H9 (cell line): ENCODE data around the gene FIGNL2. TPM values are rescaled to one million over a fixed set of nuclear protein-coding genes. Genes with fewer than 3 reads are reported as not detected.

Experiments used
- DNase-seq: peaks from one replicate; pipeline ENCODE4 v3.0.0-alpha.2; 2017
- H2AFZ ChIP-seq: one replicate; pipeline ENCODE4 v1.6.1; 2013; ENCODE audit warnings: mild to moderate bottlenecking, low read length, control low read depth, moderate library complexity
- H2AK5ac ChIP-seq: 2 replicates; pipeline ENCODE4 v1.6.1; 2013; ENCODE audit warnings: low read length, control low read depth, mixed read lengths; ENCODE audit not compliant: insufficient read length
- H2BK120ac ChIP-seq: one replicate; pipeline ENCODE4 v1.6.1; 2013; ENCODE audit warnings: low read depth, mild to moderate bottlenecking, low read length, control low read depth, inconsistent platforms; ENCODE audit not compliant: poor library complexity, severe bottlenecking
- H2BK12ac ChIP-seq: 2 replicates; pipeline ENCODE4 v1.6.1; 2013; ENCODE audit warnings: low read length, control low read depth, mixed read lengths, low read depth; ENCODE audit not compliant: insufficient read length
- H2BK15ac ChIP-seq: 2 replicates; pipeline ENCODE4 v1.6.1; 2013; ENCODE audit warnings: low read depth, low read length, control low read depth
- H2BK20ac ChIP-seq: one replicate; pipeline ENCODE4 v1.6.1; 2013; ENCODE audit warnings: low read depth, mild to moderate bottlenecking, low read length, control low read depth, inconsistent platforms; ENCODE audit not compliant: poor library complexity, severe bottlenecking
- H2BK5ac ChIP-seq: 2 replicates; pipeline ENCODE4 v1.6.1; 2013; ENCODE audit warnings: low read length, control low read depth, mixed read lengths; ENCODE audit not compliant: insufficient read length
- H3K14ac ChIP-seq: 2 replicates; pipeline ENCODE4 v1.6.1; 2013; ENCODE audit warnings: low read length, control low read depth; ENCODE audit not compliant: insufficient read depth
- H3K18ac ChIP-seq: 2 replicates; pipeline ENCODE4 v1.6.1; 2013; ENCODE audit warnings: low read depth, mild to moderate bottlenecking, mixed read lengths, low read length, control low read depth; ENCODE audit not compliant: insufficient read length
- H3K23ac ChIP-seq: 2 replicates; pipeline ENCODE4 v1.6.1; 2013; ENCODE audit warnings: low read length, control low read depth, mixed read lengths, low read depth; ENCODE audit not compliant: insufficient read length
- H3K23me2 ChIP-seq: 2 replicates; pipeline ENCODE4 v1.6.1; 2013; ENCODE audit warnings: low read depth, mild to moderate bottlenecking, mixed read lengths, low read length, control low read depth; ENCODE audit not compliant: insufficient read length, poor library complexity, severe bottlenecking
- H3K27ac ChIP-seq: 2 replicates; pipeline ENCODE4 v1.5.1; 2013; ENCODE audit warnings: low read length, control low read depth, mixed read lengths, low read depth; ENCODE audit not compliant: insufficient read length
- H3K27me3 ChIP-seq: 2 replicates; pipeline ENCODE4 v1.6.1; 2013; ENCODE audit warnings: low read length, control low read depth, inconsistent platforms; ENCODE audit not compliant: insufficient read depth
- H3K4ac ChIP-seq: 2 replicates; pipeline ENCODE4 v1.6.1; 2013; ENCODE audit warnings: low read depth, mild to moderate bottlenecking, control low read depth, inconsistent platforms, low read length, moderate library complexity
- H3K4me1 ChIP-seq: 2 replicates; pipeline ENCODE4 v1.6.1; 2013; ENCODE audit warnings: low read length, control low read depth, inconsistent platforms; ENCODE audit not compliant: insufficient read depth
- H3K4me2 ChIP-seq: 2 replicates; pipeline ENCODE4 v1.6.1; 2013; ENCODE audit warnings: low read length, control low read depth, mixed read lengths; ENCODE audit not compliant: insufficient read length, insufficient read depth
- H3K56ac ChIP-seq: 2 replicates; pipeline ENCODE4 v1.6.1; 2013; ENCODE audit warnings: low read depth, mild to moderate bottlenecking, mixed read lengths, low read length, control low read depth; ENCODE audit not compliant: insufficient read length
- H3K79me1 ChIP-seq: 2 replicates; pipeline ENCODE4 v1.6.1; 2013; ENCODE audit warnings: low read depth, mild to moderate bottlenecking, moderate library complexity, low read length, control low read depth, inconsistent platforms; ENCODE audit not compliant: insufficient read depth, poor library complexity, severe bottlenecking
- H3K79me2 ChIP-seq: 2 replicates; pipeline ENCODE4 v1.6.1; 2013; ENCODE audit warnings: low read length, control low read depth, inconsistent platforms; ENCODE audit not compliant: insufficient read depth
- H3K9ac ChIP-seq: 2 replicates; pipeline ENCODE4 v1.6.1; 2013; ENCODE audit warnings: low read length, control low read depth, mixed read lengths; ENCODE audit not compliant: insufficient read length; ENCODE audit errors: extremely low read depth
- H3K9me3 ChIP-seq: one replicate; pipeline ENCODE4 v1.6.1; 2013; ENCODE audit warnings: low read depth, low read length, inconsistent platforms; ENCODE audit not compliant: control insufficient read depth
- H3T11ph ChIP-seq: one replicate; pipeline ENCODE4 v1.6.1; 2013; ENCODE audit warnings: mild to moderate bottlenecking, low read length, control low read depth, inconsistent platforms
- H4K20me1 ChIP-seq: one replicate; pipeline ENCODE4 v1.6.1; 2013; ENCODE audit not compliant: control insufficient read depth, insufficient read length, insufficient read depth
- H4K5ac ChIP-seq: 2 replicates; pipeline ENCODE4 v1.6.1; 2013; ENCODE audit warnings: low read depth, mild to moderate bottlenecking, mixed read lengths, low read length, control low read depth; ENCODE audit not compliant: insufficient read length
- H4K8ac ChIP-seq: replicated peaks from 2 replicates; pipeline ENCODE4 v1.6.1; 2013; ENCODE audit warnings: low read length, control low read depth, mixed read lengths, low read depth; ENCODE audit not compliant: insufficient read length
- H4K91ac ChIP-seq: 2 replicates; pipeline ENCODE4 v1.6.1; 2013; ENCODE audit warnings: low read depth, mild to moderate bottlenecking, moderate library complexity, mixed read lengths, low read length, control low read depth; ENCODE audit not compliant: insufficient read length
- H3K27ac Mint-ChIP-seq, 3 experiments: 2 replicates in 2 of 3; 3 replicates in 1 of 3; pipeline ENCODE4 v1.8.0; 2020 to 2021; ENCODE audit warnings: mixed read lengths in 3 of 3, mild to moderate bottlenecking in 1 of 3, moderate library complexity in 1 of 3
- H3K27me3 Mint-ChIP-seq: 2 replicates; pipeline ENCODE4 v1.8.0; 2021; ENCODE audit warnings: low read depth, mild to moderate bottlenecking, moderate library complexity, mixed read lengths
- H3K36me3 Mint-ChIP-seq, 3 experiments: 2 replicates in 2 of 3; 3 replicates in 1 of 3; pipeline ENCODE4 v1.8.0; 2020 to 2021; ENCODE audit warnings: low read depth in 3 of 3, mixed read lengths in 3 of 3; ENCODE audit not compliant: insufficient read depth in 1 of 3
- H3K4me1 Mint-ChIP-seq, 2 experiments: 2 replicates each; pipeline ENCODE4 v1.8.0; 2020; ENCODE audit warnings: mixed read lengths in 2 of 2
- H3K4me3 Mint-ChIP-seq, 2 experiments: 2 replicates in 1 of 2; 3 replicates in 1 of 2; pipeline ENCODE4 v1.8.0; 2020 to 2021; ENCODE audit warnings: mild to moderate bottlenecking in 2 of 2, mixed read lengths in 2 of 2, moderate library complexity in 1 of 2
- H3K9me3 Mint-ChIP-seq, 2 experiments: 2 replicates in 1 of 2; 3 replicates in 1 of 2; pipeline ENCODE4 v1.8.0; 2020; ENCODE audit warnings: mild to moderate bottlenecking in 2 of 2, mixed read lengths in 2 of 2, moderate library complexity in 1 of 2
- CTCF ChIP-seq: fragments of 200-600 bp; sonication (generic); conservative IDR thresholded peaks from 3 replicates; pipeline ENCODE4 v1.8.0; 2021; ENCODE audit warnings: antibody characterized with exemption, mild to moderate bottlenecking
- WGBS: extraction: QIAGEN DNeasy Blood & Tissue Kit; methylation state at CpG from one replicate; pipeline ENCODE4 v1.1.7; 2013; ENCODE audit warnings: missing lambda C conversion rate, low lambda C conversion rate, mixed read lengths; ENCODE audit not compliant: insufficient read length; ENCODE audit errors: extremely low coverage; 5-methylcytosine and 5-hydroxymethylcytosine counted together
- total RNA-seq: library from RNA; stranded (reverse); gene quantifications from 2 replicates; pipeline ENCODE4 v1.2.1, GENCODE V29; 2021

The FIGNL2 gene
- total RNA-seq, 1 experiment from 2014 or later, result 19.7 TPM

- no peak overlapping the region for H2BK15ac ChIP-seq
- no peak overlapping the region for H4K91ac ChIP-seq
- no peak overlapping the region for H2BK120ac ChIP-seq
- peaks cover 7% of the 10 kb centered on the region; the same call in 1 of the 2 replicates for H3K4me1 ChIP-seq
- no peak overlapping the region for H3K4ac ChIP-seq
- no peaks in the 10 kb centered on the region for H3K79me1 ChIP-seq
- no peak overlapping the region for H4K8ac ChIP-seq
- H3T11ph ChIP-seq, result no peak overlapping the region
- H4K20me1 ChIP-seq, result no peaks in the 10 kb centered on the region
- DNase-seq, result no peak
- no peak overlapping the region for H2BK12ac ChIP-seq
- no peak overlapping the region for H3K23ac ChIP-seq
- no peak overlapping the region for H2AK5ac ChIP-seq
- H3K14ac ChIP-seq, result peak overlapping the region; percentile 93
- WGBS, result no CpG with 5 or more reads among the region's 67 CpGs
- H3K27ac ChIP-seq, result no peak overlapping the region
- Mint-ChIP-seq H3K9me3 (peaks cover 0 to 2% of the 10 kb centered on the region in 2 experiments; a peak in 1 of 5 replicates), H3K36me3 (no peaks in the 10 kb centered on the region; a peak in 1 of 7 replicates), H3K27me3 (peaks cover 66% of the 10 kb centered on the region), H3K4me3 (peak overlapping the region; percentile 64 to 81), H3K4me1 (peaks cover 69 to 86% of the 10 kb centered on the region in 2 experiments), H3K27ac (no peak overlapping the region)
- H2BK20ac ChIP-seq, result no peak overlapping the region
- H3K18ac ChIP-seq, result no peak overlapping the region
- peak overlapping the region; percentile 57 for H3K4me2 ChIP-seq
- no peak overlapping the region for H3K56ac ChIP-seq
- H2BK5ac ChIP-seq, result no peak overlapping the region
- no peaks in the 10 kb centered on the region for H3K79me2 ChIP-seq
- peaks cover 13% of the 10 kb centered on the region; the same call in 1 of the 2 replicates for H3K27me3 ChIP-seq
- H2AFZ ChIP-seq, result no peak overlapping the region
- no peak overlapping the region for H3K9ac ChIP-seq
- peaks cover 20% of the 10 kb centered on the region for H3K23me2 ChIP-seq
- H3K9me3 ChIP-seq, result no peaks in the 10 kb centered on the region
- TF ChIP-seq CTCF, result 0 out of 3 replicates have a peak, but pooled peaks have one; percentile 10
- no peak overlapping the region for H4K5ac ChIP-seq
Observed at GRCh38 chr12:51868821-51869495, 20.4 kb upstream of the FIGNL2 start.
